Fibroblast of lung (primary cell): ENCODE data around the gene SLC9A3.

Experiments used
- EZH2 ChIP-seq: IDR thresholded peaks from 2 replicates; pipeline ENCODE4 v1.5.1; 2012; ENCODE audit warnings: low read length, control low read depth, mild to moderate bottlenecking; ENCODE audit errors: missing control alignments
- TF ChIP-seq, protein P1 (sequence below), 2 donors: IDR thresholded peaks in 1 of 2; conservative IDR thresholded peaks in 1 of 2; 1 replicate in 1 of 2; 2 replicates in 1 of 2; pipeline ENCODE4 v1.5.1; 2011 to 2012; ENCODE audit warnings: low read length in 2 of 2, control low read depth in 1 of 2, inconsistent platforms in 1 of 2, low read depth in 1 of 2, mild to moderate bottlenecking in 1 of 2

DNA sequence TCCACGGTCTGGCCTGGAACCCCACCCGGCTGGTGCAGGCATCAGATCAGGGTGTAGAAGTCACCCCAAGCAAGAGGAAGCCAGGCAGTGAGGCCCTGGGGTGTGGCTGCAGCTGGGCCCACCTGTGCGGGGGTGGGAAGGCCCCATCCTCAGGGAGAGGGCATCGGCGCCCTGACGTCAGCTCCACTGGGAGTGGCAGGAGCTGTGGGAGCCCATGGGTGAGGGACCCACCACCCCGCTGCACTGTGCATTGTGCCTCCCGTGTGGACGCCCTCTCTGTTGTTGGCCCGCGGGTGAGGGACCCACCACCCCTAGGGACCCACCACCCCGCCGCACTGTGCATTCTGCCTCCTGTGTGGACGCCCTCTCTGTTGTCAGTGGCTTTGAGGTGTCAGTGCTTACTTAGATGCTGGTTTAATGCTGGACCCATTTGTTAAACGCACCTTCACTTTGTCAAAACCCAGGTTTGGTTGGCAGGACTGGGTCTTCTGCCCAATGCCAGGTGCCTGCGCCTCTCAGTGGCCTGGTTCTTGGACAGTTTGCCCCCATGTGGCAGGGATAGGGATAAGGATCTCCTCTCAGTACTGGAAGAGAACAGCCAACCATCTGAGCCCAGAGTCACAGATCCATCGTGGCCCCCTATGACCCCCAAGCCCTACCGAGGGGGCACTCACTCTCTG lies 88.1 kb downstream of the SLC9A3 start:
- no peak for TF ChIP-seq EZH2
- TF ChIP-seq, protein P1, sequence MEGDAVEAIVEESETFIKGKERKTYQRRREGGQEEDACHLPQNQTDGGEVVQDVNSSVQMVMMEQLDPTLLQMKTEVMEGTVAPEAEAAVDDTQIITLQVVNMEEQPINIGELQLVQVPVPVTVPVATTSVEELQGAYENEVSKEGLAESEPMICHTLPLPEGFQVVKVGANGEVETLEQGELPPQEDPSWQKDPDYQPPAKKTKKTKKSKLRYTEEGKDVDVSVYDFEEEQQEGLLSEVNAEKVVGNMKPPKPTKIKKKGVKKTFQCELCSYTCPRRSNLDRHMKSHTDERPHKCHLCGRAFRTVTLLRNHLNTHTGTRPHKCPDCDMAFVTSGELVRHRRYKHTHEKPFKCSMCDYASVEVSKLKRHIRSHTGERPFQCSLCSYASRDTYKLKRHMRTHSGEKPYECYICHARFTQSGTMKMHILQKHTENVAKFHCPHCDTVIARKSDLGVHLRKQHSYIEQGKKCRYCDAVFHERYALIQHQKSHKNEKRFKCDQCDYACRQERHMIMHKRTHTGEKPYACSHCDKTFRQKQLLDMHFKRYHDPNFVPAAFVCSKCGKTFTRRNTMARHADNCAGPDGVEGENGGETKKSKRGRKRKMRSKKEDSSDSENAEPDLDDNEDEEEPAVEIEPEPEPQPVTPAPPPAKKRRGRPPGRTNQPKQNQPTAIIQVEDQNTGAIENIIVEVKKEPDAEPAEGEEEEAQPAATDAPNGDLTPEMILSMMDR (conservative IDR thresholded peaks at IDR 0.05 in 1 of 2, IDR thresholded peaks at IDR 0.05 in 1 of 2; ENCODE audit: low read depth in 1 of 2, low read length in 2 of 2), result peak; percentile 35 to 62
